Epithelial cell of esophagus (primary cell): ENCODE data around the gene GABRQ.
"Not testable (repeated sequence)": the region's sequence is repeated elsewhere in the genome, so short reads cannot be mapped to it uniquely, and the experiment has no call there.

ENCODE experiments used
- DNase-seq: peaks from one replicate; pipeline ENCODE4 v3.0.0; 2010; ENCODE audit warnings: low read depth
- H3K4me3 ChIP-seq: 2 replicates; pipeline ENCODE4 v1.5.1; 2011; ENCODE audit warnings: mild to moderate bottlenecking, low read length, control low read depth
- TF ChIP-seq, protein P1 (sequence below): IDR thresholded peaks from 2 replicates; pipeline ENCODE4 v1.5.1; 2011; ENCODE audit warnings: low read depth, mild to moderate bottlenecking, low read length, control low read depth, inconsistent platforms; ENCODE audit not compliant: insufficient read depth; ENCODE audit errors: missing control alignments

Gene GABRQ

GRCh38 chrX:152656890-152657289, 19.2 kb downstream of the GABRQ start:
- no peak overlapping the region for H3K4me3 ChIP-seq
- TF ChIP-seq, protein P1, sequence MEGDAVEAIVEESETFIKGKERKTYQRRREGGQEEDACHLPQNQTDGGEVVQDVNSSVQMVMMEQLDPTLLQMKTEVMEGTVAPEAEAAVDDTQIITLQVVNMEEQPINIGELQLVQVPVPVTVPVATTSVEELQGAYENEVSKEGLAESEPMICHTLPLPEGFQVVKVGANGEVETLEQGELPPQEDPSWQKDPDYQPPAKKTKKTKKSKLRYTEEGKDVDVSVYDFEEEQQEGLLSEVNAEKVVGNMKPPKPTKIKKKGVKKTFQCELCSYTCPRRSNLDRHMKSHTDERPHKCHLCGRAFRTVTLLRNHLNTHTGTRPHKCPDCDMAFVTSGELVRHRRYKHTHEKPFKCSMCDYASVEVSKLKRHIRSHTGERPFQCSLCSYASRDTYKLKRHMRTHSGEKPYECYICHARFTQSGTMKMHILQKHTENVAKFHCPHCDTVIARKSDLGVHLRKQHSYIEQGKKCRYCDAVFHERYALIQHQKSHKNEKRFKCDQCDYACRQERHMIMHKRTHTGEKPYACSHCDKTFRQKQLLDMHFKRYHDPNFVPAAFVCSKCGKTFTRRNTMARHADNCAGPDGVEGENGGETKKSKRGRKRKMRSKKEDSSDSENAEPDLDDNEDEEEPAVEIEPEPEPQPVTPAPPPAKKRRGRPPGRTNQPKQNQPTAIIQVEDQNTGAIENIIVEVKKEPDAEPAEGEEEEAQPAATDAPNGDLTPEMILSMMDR = no peak
- DNase-seq = no peak

DNA sequence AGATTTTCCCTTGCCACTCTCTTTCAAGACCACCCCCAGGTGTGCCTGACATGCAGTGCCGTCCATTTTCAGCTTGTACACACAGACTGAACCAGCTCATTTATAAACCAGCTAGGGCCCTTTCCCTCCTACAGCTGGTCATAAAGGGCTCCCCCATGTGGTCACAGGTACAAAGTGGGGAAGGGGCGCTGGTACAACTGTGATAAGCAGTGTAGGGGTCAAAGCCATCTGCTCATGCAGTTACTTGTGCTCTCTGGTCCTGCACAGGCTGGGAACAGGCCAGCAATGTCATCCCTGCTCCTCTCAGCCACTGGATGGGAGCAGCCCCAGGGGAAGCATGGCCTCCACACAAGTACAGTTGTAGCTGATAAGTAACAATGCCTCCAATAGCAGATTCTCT, 20.6 kb downstream of the GABRQ start:
- DNase-seq = no peak
- TF ChIP-seq, protein P1 = no peak
- H3K4me3 ChIP-seq = no peak overlapping the region

DNA sequence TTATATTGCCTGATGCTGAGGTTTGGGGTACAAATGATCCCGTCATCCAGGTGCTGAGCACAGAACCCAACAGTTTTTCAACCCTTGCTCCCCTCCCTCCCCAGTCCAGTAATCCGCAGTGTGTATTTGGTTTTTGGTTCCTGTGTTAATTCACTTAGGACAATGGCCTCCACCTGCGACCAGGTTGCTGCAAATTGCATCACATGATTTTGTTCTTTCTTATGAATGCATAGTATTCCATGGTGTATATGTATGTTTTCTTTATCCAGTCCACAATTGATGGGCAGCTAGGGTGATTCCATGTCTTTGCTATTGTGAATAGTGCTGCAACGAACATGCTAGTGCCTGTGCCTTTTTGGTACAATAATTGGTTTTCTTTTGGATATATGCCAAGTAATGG, 25.4 kb downstream of the GABRQ start:
- DNase-seq = no peak
- H3K4me3 ChIP-seq = no peak overlapping the region
- TF ChIP-seq, protein P1 = no peak

- TF ChIP-seq, protein P1 = no peak
- H3K4me3 ChIP-seq = no peak overlapping the region
- no peak for DNase-seq
Measured at GRCh38 chrX:152674135-152674534, 36.4 kb downstream of the GABRQ start.

DNA sequence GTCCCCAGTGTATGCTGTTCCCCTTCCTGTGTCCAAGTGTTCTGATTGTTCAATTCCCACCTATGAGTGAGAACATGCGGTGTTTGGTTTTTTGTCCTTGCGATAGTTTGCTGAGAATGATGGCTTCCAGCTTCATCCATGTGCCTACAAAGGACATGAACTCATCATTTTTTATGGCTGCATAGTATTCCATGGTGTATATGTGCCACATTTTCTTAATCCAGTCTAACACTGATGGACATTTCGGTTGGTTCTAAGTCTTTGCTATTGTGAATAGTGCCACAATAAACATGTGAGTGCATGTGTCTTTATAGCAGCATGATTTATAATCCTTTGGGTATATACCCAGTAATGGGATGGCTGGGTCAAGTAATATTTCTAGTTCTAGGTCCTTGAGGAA, 37.0 kb downstream of the GABRQ start:
- not testable (repeated sequence) for H3K4me3 ChIP-seq, DNase-seq

DNA sequence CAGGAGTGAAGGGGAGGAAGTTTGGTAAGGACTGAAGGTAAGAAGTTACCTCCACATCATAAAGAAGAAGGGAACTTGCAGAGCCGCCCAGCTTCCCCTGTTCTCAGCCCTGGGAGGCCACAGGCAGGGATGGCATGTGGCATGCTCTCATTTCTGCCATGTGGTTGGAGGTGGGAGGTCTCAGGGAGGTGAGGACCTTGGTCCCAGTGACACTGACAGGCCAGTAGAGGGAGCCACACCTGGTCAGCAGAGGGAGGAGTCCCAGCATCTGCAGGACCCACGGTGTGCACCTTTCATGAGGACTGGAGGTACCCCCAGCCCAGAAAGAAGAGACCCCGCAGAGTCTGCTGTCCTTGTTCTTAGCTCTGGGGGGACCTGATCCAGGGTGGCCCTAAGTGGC, 43.3 kb downstream of the GABRQ start:
- H3K4me3 ChIP-seq, DNase-seq: not testable (repeated sequence)

- DNase-seq, H3K4me3 ChIP-seq: not testable (repeated sequence)
Measured at GRCh38 chrX:152697952-152698931, 60.5 kb downstream of the GABRQ start, which contains the start of gene MAGEA3. Gene MAGEA3 (plus strand): TSS chrX:152698794. CDS start chrX:152700833, 2,039 bp downstream.

GRCh38 chrX:152700390-152700789, 62.7 kb downstream of the GABRQ start:
- H3K4me3 ChIP-seq, DNase-seq: not testable (repeated sequence)

GRCh38 chrX:152706500-152706899, 68.8 kb downstream of the GABRQ start:
- not testable (repeated sequence) for DNase-seq, H3K4me3 ChIP-seq
